ENCODE measurements around the gene ROCK2. TPM values are rescaled to one million over a fixed set of nuclear protein-coding genes. Genes with fewer than 3 reads are reported as not detected.

ROCK2 gene
- total and polyA plus RNA-seq, 2 of the 13 experiments (the other 11 are each of a cell fraction or from before 2014, with no cell fraction given) = 38.1 to 119 TPM

GRCh38 chr2:11389551-11390398, 45.3 kb upstream of the ROCK2 start (continued):
- no peak for TF ChIP-seq ZNF770 (CRISPR knock-in tag; IDR thresholded peaks at IDR 0.05)
- no peak for TF ChIP-seq RBM39 (IDR thresholded peaks at IDR 0.05; ENCODE audit: low read depth, low read length, poor library complexity, severe bottlenecking)
- peak; percentile 29; the same call in 1 of the 2 replicates for TF ChIP-seq TBX2 (CRISPR knock-in tag; IDR thresholded peaks at IDR 0.05; ENCODE audit: borderline replicate concordance)
- no peak for TF ChIP-seq ERF (CRISPR knock-in tag; IDR thresholded peaks at IDR 0.05)
- no peak for TF ChIP-seq SYNCRIP (IDR thresholded peaks at IDR 0.05; ENCODE audit: insufficient read depth, low read depth, low read length)
- TF ChIP-seq GTF3A (CRISPR knock-in tag; conservative IDR thresholded peaks at IDR 0.05) = peak; percentile 77; the same call in 1 of the 2 replicates
- TF ChIP-seq ZNF639 (CRISPR knock-in tag; conservative IDR thresholded peaks at IDR 0.05) = no peak
- TF ChIP-seq ZMYM4 (CRISPR knock-in tag; IDR thresholded peaks at IDR 0.05) = 0 out of 2 replicates have a peak, but pooled peaks have one; percentile 16
- 0 out of 2 replicates have a peak, but pooled peaks have one; percentile 63 for TF ChIP-seq ZBTB3 (CRISPR knock-in tag; IDR thresholded peaks at IDR 0.05; ENCODE audit: borderline replicate concordance, low read depth)
- TF ChIP-seq, protein P1, sequence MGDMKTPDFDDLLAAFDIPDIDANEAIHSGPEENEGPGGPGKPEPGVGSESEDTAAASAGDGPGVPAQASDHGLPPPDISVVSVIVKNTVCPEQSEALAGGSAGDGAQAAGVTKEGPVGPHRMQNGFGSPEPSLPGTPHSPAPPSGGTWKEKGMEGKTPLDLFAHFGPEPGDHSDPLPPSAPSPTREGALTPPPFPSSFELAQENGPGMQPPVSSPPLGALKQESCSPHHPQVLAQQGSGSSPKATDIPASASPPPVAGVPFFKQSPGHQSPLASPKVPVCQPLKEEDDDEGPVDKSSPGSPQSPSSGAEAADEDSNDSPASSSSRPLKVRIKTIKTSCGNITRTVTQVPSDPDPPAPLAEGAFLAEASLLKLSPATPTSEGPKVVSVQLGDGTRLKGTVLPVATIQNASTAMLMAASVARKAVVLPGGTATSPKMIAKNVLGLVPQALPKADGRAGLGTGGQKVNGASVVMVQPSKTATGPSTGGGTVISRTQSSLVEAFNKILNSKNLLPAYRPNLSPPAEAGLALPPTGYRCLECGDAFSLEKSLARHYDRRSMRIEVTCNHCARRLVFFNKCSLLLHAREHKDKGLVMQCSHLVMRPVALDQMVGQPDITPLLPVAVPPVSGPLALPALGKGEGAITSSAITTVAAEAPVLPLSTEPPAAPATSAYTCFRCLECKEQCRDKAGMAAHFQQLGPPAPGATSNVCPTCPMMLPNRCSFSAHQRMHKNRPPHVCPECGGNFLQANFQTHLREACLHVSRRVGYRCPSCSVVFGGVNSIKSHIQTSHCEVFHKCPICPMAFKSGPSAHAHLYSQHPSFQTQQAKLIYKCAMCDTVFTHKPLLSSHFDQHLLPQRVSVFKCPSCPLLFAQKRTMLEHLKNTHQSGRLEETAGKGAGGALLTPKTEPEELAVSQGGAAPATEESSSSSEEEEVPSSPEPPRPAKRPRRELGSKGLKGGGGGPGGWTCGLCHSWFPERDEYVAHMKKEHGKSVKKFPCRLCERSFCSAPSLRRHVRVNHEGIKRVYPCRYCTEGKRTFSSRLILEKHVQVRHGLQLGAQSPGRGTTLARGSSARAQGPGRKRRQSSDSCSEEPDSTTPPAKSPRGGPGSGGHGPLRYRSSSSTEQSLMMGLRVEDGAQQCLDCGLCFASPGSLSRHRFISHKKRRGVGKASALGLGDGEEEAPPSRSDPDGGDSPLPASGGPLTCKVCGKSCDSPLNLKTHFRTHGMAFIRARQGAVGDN (CRISPR knock-in tag; IDR thresholded peaks at IDR 0.05) = peak; percentile 44; the same call in 1 of the 2 replicates
- TF ChIP-seq, protein P2, sequence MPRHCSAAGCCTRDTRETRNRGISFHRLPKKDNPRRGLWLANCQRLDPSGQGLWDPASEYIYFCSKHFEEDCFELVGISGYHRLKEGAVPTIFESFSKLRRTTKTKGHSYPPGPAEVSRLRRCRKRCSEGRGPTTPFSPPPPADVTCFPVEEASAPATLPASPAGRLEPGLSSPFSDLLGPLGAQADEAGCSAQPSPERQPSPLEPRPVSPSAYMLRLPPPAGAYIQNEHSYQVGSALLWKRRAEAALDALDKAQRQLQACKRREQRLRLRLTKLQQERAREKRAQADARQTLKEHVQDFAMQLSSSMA (CRISPR knock-in tag; IDR thresholded peaks at IDR 0.05) = no peak
- TF ChIP-seq MIXL1 (CRISPR knock-in tag; IDR thresholded peaks at IDR 0.05) = no peak
- no peak for TF ChIP-seq KLF13 (CRISPR knock-in tag; IDR thresholded peaks at IDR 0.05)
- peak; percentile 71 for TF ChIP-seq SALL1 (CRISPR knock-in tag; IDR thresholded peaks at IDR 0.05)
- TF ChIP-seq CBFB (CRISPR knock-in tag; IDR thresholded peaks at IDR 0.05) = peak; percentile 78
- TF ChIP-seq FOXO4 (CRISPR knock-in tag; conservative IDR thresholded peaks at IDR 0.05) = 0 out of 2 replicates have a peak, but pooled peaks have one; percentile 77
- peak; percentile 59; the same call in 1 of the 2 replicates for TF ChIP-seq PHF21A (CRISPR knock-in tag; IDR thresholded peaks at IDR 0.05)
- TF ChIP-seq ZNF44 (CRISPR knock-in tag; IDR thresholded peaks at IDR 0.05) = no peak

Data from HepG2 (cell line).